ENCODE data around the gene ACAP1.
A peak's percentile ranks its signal among the peaks of the same experiment; 100 is the strongest.
"Not testable (repeated sequence)": the region's sequence is repeated elsewhere in the genome, so short reads cannot be mapped to it uniquely, and the experiment has no call there.

Gene ACAP1

GRCh38 chr17:7355573-7355972 is 19.2 kb downstream of the ACAP1 start:
- no peak for DNase-seq

DNA sequence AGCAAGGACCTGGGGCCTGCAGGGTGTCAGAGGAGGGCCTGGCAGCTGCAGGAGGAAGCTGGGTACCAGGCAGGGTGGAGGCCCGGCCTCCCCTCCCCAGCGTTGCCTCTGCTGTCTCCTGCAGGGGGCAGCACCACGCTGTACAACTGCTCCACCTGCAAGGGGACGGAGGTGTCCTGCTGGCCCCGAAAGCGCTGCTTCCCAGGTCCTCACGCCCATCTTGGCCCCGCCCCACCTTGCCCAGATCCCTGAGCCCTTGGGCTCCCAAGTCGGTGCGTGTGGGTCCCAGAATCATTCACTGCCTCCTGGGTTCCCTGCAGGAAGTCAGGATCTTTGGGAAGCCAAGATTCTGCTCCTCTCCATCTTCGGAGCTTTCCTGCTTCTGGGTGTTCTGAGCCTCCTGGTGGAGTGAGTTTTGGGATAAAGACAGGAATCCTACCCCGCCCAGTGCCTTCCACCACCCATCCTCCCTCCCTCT is 19.8 kb downstream of the ACAP1 start:
- peak; percentile 91 for DNase-seq

DNA sequence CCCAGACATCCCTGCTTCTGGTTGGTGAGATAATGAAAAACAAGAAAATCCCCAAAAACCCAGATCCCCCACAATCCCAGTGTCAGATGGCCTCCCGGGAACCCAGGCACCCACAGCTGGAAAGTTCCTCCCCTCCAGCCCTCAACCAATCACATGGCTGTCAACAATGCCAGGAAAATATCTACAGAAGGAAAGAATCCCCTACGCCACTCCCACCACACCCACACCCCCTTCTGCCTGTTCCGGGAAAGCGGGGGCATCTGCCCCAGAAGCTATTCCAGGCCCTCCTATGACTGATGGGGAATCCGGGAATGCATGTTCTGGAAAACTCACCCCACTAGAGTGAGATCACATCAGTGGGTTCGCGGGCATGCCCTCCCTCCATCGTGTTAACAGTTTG is 20.4 kb downstream of the ACAP1 start:
- no peak for DNase-seq

GRCh38 chr17:7357381-7357780 is 21.1 kb downstream of the ACAP1 start:
- DNase-seq: no peak

DNA sequence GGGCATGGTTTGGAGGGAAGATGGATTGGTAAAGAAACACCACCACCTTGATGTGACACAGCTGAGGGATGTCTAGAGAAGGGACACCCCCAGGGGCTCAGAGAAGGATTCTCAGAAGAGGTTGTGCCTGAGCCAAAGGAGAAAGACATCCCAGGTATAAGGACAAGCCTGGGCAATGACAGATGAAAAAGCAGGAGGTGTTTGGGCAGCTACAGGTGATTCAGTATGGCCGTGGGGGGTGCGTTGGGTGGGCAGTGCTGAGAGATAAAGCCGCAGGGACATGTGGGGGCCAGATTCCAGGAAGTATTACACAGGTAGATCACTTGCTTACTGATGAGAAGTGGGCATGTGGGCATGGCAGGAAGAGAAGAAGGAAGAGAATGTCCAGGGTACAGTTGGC is 25.6 kb downstream of the ACAP1 start:
- no peak for DNase-seq

GRCh38 chr17:7363311-7363710 is 27.0 kb downstream of the ACAP1 start:
- no peak for DNase-seq

- DNase-seq: not testable (repeated sequence)
Observed at GRCh38 chr17:7365963-7366362, 29.6 kb downstream of the ACAP1 start.

GRCh38 chr17:7367083-7367482 is 30.8 kb downstream of the ACAP1 start:
- DNase-seq: no peak

GRCh38 chr17:7367918-7368598 is 31.7 kb downstream of the ACAP1 start:
- no peak for DNase-seq

GRCh38 chr17:7368599-7368994 is 32.3 kb downstream of the ACAP1 start:
- not testable (repeated sequence) for DNase-seq

DNA sequence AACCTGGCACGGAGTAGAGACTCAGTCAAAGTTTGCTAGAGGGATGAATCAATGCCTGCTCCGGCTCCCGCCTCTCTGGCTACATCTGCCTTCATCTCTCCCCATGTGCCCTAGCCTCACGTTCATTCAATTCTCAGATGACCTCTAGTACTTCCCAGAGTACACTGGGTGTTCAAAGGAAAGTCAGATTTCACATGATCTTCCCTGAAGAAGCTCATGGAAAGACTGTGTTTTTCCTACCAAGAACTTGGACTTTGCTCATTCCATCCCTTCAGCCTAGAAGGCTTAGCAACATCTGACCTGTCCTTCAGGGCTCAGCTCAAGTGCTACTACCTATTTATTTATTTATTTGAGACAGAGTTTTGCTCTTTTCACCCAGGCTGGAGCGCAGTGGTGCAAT is 33.5 kb downstream of the ACAP1 start:
- DNase-seq: no peak

DNA sequence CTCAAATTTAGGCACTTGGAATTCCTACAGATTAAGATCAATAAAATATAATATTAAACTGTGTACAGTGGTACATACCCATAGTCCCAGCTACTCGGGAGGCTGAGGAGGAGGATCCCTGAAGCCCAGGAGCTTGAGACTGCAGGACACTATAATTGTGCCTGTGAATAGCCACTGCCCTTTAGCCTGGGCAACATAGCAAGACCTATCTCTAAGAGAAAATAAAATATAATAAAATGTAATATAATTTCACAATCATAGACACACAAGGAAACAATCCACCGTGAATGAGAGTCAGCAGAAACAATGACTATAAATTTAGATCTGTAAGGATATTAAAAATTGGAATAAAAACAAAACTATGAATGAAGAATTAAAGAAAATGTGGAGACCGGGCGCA is 34.5 kb downstream of the ACAP1 start:
- DNase-seq: no peak

GRCh38 chr17:7374353-7374752 is 38.0 kb downstream of the ACAP1 start:
- no peak for DNase-seq

DNA sequence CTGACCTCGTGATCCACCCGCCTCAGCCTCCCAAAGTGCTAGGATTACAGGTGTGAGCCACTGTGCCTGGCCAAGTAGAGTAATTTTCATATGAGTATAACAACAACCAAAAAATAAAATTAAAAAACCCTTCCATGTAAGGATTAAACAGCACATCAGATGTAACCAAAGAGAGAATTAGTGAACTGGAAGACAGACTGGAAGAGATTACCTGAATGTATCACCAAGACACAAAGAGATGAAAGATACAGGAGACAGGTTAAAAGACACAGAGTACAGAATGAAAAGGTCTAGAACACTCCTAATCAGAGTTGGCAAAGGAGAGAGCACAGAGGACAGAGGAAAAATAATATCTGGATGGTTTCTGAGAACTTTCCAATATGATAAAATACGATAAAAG is 42.8 kb downstream of the ACAP1 start:
- no peak for DNase-seq

DNA sequence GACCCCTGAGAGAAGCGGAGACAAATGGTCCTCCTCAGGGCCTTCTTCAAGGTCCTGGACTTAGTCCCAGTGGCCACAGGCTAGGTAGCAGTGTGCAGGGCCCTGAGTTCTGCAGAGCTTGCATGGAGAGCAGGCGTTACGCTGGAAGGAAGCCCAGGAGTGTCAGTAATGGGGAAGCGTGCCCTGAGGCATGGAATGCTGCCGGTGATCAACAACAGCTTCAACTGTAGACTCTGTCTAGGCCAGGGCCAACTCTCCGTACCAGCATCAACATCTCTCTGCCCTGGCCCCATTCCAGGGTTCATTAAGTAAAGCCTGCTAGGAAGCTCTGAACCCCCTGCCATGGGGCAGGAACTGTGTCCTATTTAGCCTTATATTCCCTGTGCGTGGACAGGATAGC is 44.0 kb downstream of the ACAP1 start:
- no peak for DNase-seq

DNA sequence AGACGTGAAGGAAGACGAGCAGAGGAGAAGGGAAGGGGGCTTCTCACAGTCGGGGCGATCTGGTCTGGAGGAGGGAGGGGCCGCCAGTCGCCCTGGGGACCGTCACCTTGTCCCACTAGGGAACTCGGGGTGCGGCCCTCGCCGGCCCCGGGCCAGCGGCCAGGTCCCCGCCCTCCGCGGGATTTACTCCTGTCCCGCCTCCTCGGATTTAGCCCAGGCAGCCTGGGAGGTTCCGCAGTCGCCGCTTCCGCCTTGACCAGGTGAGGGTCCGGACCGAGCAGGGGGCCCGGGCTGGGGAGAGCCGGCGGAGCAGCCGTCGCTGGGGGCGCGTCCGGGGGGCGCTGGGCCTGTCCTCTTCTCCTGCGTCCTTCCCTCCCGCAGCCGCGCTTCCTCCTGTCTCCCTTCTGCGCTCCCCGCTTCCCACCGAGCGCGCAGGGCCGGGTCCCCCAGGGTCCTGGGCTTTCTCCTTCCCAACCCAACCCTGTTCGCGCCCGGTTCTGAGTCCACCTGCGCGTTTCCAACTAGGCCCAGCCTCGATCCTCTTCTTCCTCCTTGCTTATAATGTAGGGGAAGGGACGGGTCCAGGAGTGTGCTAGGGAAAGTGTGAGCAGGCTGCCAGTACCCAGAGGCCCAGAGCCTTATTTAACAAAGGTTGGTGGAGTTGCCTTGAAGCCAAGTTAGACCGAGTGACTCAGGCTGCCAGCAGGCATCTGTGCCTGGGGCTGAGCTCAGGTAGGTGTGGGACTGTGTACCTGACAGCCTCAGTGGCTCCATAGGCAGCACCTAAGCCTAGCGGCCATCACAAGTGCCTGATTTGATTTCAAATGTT is 44.7 kb downstream of the ACAP1 start, which contains the start of gene TNK1:
Gene TNK1, plus strand, starts transcription at position 235 of the 829 bp plus-strand sequence. CDS start 1,838 bp downstream, outside the sequence.
- DNase-seq: no peak

DNA sequence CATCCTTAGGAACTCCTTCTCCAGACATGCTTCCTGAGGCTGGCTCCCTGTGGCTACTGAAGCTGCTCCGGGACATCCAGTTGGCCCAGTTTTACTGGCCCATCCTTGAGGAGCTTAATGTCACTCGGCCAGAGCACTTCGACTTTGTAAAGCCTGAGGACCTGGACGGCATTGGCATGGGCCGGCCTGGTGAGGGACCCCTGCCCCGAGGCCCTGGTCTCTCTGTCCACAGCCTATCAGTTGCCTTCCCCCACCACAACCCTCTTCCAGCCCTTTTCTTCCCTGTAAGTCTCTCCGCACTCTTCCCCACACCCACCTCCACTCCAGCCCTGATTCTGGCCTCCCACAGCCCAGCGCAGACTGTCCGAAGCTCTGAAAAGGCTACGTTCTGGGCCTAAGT is 46.6 kb downstream of the ACAP1 start:
- no peak for DNase-seq

GRCh38 chr17:7383371-7383741 is 47.0 kb downstream of the ACAP1 start:
- DNase-seq: no peak

DNA sequence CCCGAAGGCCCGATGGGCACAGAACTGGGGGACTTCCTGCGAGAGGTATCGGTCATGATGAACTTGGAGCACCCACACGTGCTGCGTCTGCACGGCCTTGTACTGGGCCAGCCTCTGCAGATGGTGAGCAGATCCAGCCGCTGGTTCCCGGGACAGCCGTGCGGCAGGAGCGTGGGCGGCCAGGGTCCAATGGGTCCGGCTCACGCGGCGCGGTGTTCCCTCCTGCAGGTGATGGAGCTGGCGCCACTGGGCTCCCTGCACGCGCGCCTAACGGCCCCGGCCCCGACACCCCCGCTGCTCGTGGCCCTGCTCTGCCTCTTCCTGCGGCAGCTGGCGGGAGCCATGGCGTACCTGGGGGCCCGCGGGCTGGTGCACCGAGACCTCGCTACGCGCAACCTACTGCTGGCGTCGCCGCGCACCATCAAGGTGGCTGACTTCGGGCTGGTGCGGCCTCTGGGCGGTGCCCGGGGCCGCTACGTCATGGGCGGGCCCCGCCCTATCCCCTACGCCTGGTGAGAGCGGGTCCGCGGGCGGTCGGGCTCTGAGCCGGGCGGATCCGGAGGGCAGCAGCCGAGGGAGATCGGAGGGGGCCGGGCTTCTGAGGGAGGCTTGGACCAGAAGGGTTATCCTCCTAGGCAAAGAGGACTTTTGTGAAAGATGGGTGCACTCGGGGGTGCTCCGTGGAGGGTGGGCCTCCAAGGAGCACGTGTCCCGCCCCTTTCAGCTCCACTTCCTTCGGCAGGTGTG is 47.6 kb downstream of the ACAP1 start:
- peak; percentile 69 for DNase-seq

- DNase-seq: no peak
Observed at GRCh38 chr17:7384489-7385081, 48.3 kb downstream of the ACAP1 start.

GRCh38 chr17:7388856-7389255 is 52.5 kb downstream of the ACAP1 start:
- no peak for DNase-seq

DNA sequence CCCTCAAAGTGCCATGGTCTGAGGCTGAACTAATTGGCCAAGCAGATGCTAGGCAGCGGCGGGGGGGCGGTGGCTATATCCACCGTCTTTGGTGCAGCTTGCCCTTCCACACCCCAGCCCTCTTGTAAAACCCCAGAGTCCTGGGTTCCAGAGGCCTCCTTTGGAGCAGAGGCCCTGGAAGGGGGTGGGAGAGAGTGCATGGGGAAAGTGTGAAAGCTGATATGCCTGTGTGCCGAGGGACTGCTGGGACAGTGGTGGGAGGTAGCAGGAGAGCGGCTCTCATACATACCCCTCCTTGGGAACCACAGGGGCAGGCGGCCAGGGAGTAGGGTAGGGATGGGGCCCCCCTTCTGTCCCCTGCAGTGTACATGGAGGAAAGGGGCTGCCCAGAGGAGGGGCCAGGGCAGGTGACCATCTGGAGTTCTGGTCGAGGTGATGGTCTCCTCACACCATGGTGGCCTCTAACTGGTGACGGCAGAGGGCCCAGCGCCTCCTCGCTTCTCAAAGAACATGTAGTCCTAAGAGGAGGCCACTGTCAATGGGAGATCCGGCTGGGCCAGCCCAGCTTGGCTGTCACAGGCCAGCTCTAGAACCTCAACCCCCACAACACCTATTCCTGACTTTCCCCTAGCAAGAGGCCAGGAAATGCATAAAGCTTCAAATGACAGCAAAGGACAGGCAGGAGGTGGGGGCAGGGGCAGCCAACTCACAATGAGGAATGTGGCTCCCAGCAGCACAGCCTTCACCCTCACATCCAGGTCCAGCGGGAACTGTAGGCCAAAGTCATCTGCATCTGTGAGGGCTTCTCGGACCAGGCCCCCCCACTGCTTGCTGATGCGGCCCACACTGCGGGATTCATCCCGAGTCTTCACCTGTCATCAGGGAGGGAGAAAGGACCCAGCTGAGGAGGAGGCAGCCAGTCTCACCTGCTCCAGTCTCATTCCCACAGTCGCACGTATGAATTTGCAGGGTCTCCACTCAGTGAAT is 53.9 kb downstream of the ACAP1 start:
- DNase-seq: no peak

All from hematopoietic multipotent progenitor cell treated with erythropoietin and hydrocortisone succinate and interleukin-3 and kit ligand, for 4 days (in vitro differentiated cells).